ENCODE results near the gene SHC3. TPM values are rescaled to one million over a fixed set of nuclear protein-coding genes. Genes with fewer than 3 reads are reported as not detected.

Gene SHC3
- total RNA-seq, 6 donors from 2014 or later, result 11.0 to 22.0 (median 14.0) TPM

DNA sequence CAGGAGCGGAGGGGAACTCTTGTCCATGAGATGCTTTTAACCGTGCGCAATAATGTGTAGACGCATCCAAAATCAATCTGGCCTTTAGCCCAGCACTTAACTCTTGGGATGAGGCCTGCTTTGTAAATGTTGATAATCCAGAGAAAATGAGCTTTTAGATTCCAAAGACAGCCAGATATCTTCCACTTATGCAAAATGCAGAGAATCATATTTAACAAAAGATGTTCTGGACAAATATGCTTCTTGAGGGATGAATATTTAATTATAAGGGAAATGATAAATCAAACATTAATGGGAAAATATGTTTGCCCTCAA, 181.7 kb downstream of the SHC3 start:
- Histone ChIP-seq H3K4me3 (no peak overlapping the region), H3K27ac (no peak overlapping the region), H3K9me3 (no peaks in the 10 kb centered on the region), H3K27me3 (peaks cover 0 to 2% (median 0%) of the 10 kb centered on the region in 4 donors), H3K36me3 (no peaks in the 10 kb centered on the region), H3K4me1 (peaks cover 11 to 29% (median 12%) of the 10 kb centered on the region in 4 donors)
- no peak for TF ChIP-seq EP300 (IDR thresholded peaks at IDR 0.05)
- TF ChIP-seq CTCF (IDR thresholded peaks at IDR 0.05), result no peak
- TF ChIP-seq POLR2AphosphoS5 (IDR thresholded peaks at IDR 0.05), result no peak
- no peak for TF ChIP-seq POLR2A (IDR thresholded peaks at IDR 0.05)
- ATAC-seq (ENCODE audit: low FRiP score in 2 of 2) (no peak), DNase-seq (no peak)
- WGBS, 2 donors, result 83 to 90% methylated on average over 4 of the region's 4 CpGs

DNA sequence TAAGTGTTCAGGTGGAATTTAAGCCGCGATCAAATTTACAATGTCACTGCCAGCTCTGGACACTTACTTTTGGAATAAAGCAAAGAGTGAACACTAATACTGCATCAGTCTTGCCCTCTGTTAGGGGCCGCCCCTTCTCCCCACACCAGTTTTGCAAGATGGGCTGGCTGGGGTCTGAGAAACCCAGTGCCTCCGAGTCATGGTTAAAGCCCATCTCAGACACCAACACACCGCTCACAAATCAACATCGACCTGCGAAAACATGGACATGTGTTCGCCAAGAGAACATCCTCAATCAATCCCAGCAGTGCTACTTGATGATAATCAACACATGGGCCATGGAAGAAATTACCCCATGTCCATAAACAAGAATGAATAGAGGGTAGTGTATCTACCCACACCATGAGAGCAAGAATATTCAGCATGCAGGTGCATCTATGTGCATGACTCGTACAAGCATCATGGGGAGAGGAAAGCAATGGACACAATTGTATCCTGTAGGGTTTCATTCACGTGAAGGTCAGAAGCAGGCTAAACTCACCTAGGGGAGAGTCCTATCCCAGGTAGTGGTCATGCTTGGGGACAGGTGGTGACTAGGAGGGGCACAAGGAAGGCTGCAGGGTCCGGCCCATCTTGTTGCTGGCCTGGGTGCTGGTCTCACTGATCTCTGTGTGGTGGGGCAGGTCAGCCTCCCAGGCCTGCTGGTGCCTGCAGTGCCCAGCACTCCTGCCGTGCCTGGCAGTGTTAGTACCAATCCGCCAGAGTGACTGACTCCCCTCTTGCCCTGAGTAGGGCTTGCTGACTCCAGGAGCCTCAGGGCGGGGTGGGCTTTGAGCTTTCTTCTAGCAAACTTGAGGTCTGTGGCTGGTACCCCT, 182.3 kb downstream of the SHC3 start:
- H3K36me3 ChIP-seq, result no peaks in the 10 kb centered on the region
- no peak for ATAC-seq (ENCODE audit: low FRiP score in 2 of 2)
- H3K4me1 ChIP-seq, result peaks cover 15 to 33% (median 16%) of the 10 kb centered on the region in 4 donors
- WGBS, 2 donors, result 92% methylated on average over 12 to 14 of the region's 14 CpGs
- TF ChIP-seq CTCF (IDR thresholded peaks at IDR 0.05), result no peak
- TF ChIP-seq POLR2A (IDR thresholded peaks at IDR 0.05), result no peak
- TF ChIP-seq EP300 (IDR thresholded peaks at IDR 0.05), result no peak
- no peak for TF ChIP-seq POLR2AphosphoS5 (IDR thresholded peaks at IDR 0.05)
- no peak overlapping the region for H3K4me3 ChIP-seq
- no peaks in the 10 kb centered on the region for H3K9me3 ChIP-seq
- DNase-seq, result no peak
- no peak overlapping the region for H3K27ac ChIP-seq
- H3K27me3 ChIP-seq, result peaks cover 0 to 8% (median 0%) of the 10 kb centered on the region in 4 donors

GRCh38 chr9:88995627-88996026, 183.0 kb downstream of the SHC3 start:
- no peak for TF ChIP-seq POLR2AphosphoS5 (IDR thresholded peaks at IDR 0.05)
- TF ChIP-seq EP300 (IDR thresholded peaks at IDR 0.05), result no peak
- TF ChIP-seq POLR2A (IDR thresholded peaks at IDR 0.05), result no peak
- TF ChIP-seq CTCF (IDR thresholded peaks at IDR 0.05), result no peak
- DNase-seq, result no peak
- no peaks in the 10 kb centered on the region for H3K36me3 ChIP-seq
- H3K27ac ChIP-seq, result no peak overlapping the region
- no peak for ATAC-seq (ENCODE audit: low FRiP score in 2 of 2)
- no peak overlapping the region for H3K4me3 ChIP-seq
- WGBS, 2 donors, result 87 to 96% methylated on average over 6 of the region's 6 CpGs
- peaks cover 0 to 13% (median 0%) of the 10 kb centered on the region in 4 donors for H3K27me3 ChIP-seq
- H3K9me3 ChIP-seq, result no peaks in the 10 kb centered on the region
- H3K4me1 ChIP-seq, result peaks cover 11 to 32% (median 15%) of the 10 kb centered on the region in 4 donors

DNA sequence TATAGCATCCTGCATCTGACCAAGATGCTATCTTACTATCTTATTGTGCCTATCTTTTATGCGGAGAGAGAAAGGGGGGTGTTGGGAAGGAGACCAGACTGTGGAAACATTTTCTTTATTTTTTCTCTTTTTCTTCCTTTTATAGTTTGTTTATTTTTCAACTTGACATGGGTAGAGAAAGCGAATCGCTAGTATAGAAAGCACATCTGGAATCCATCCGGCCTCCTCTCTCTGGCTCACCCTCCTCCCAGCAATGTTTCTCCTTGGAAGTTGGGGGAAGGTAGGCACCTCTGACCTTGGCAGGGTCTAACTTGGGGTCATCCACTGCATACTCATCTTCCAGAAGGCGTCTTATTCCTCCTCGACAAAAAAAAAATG, 183.4 kb downstream of the SHC3 start:
- no peak overlapping the region for H3K4me3 ChIP-seq
- H3K4me1 ChIP-seq, result peaks cover 10 to 30% (median 16%) of the 10 kb centered on the region in 4 donors
- no peaks in the 10 kb centered on the region for H3K9me3 ChIP-seq
- H3K27me3 ChIP-seq, result peaks cover 0 to 13% (median 0%) of the 10 kb centered on the region in 4 donors
- no peak for DNase-seq
- no peaks in the 10 kb centered on the region for H3K36me3 ChIP-seq
- ATAC-seq (ENCODE audit: low FRiP score in 2 of 2), result no peak
- no peak overlapping the region for H3K27ac ChIP-seq
- no peak for TF ChIP-seq POLR2A (IDR thresholded peaks at IDR 0.05)
- no peak for TF ChIP-seq CTCF (IDR thresholded peaks at IDR 0.05)
- TF ChIP-seq POLR2AphosphoS5 (IDR thresholded peaks at IDR 0.05), result no peak
- no peak for TF ChIP-seq EP300 (IDR thresholded peaks at IDR 0.05)
- 72 to 84% methylated on average over 6 of the region's 6 CpGs for WGBS, 2 donors

Measured in upper lobe of left lung (tissue), 6 donors.